ENCODE measurements around the gene OVOL1. TPM values are rescaled to one million over a fixed set of nuclear protein-coding genes. Genes with fewer than 3 reads are reported as not detected.
A peak's percentile ranks its signal among the peaks of the same experiment; 100 is the strongest.
"Not testable (repeated sequence)": the region's sequence is repeated elsewhere in the genome, so short reads cannot be mapped to it uniquely, and the experiment has no call there.

Gene OVOL1
- total RNA-seq, 1 donor from 2014 or later, result not detected

DNA sequence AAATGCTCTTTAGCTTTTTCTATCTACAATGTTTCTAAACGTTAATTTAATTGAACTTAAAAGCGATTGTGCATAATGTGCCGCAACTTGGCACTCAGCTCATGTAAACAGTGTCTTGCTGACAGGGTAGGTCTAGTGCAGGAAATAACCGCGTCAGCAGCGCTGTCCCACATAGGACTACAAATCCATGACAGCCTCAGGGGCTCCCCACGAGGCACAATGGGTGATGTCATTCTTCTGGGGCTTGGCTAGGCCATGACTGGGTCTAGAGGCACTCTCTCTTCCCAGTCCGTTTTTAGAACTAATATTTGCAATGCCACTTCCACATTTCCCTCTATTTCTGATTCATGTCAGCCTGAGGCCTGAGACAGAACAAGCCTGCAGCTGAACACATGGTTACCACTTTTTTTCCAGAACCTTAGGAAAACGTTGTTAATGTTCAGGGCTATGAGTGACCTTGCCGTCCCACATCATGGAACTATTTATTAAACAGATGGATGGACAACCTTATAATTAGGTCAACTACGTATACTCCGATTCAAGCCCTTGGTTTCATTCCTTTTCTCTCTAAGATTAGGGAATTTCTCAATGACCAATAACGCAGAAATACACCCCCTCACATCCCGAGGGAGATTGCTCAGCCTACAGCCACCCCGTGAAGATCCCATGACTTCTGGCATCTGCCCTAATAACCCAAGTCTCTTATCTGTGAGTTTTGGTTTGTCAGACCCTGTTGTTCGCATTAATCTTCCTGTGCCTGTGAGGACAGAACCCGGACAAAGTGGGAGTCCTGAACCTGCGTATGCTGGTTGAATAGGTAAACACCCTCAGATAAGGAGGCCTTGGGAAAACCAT lies 27.5 kb downstream of the OVOL1 start:
- no peak for DNase-seq (ENCODE audit: extremely low read depth, low read depth, low spot score)

- no peak for DNase-seq (ENCODE audit: extremely low read depth, low read depth, low spot score)
Observed at GRCh38 chr11:65814986-65815565, 28.2 kb downstream of the OVOL1 start.

GRCh38 chr11:65816696-65817095 lies 29.8 kb downstream of the OVOL1 start:
- DNase-seq (ENCODE audit: extremely low read depth, low read depth, low spot score), result no peak

- no peak for DNase-seq (ENCODE audit: extremely low read depth, low read depth, low spot score)
Observed at GRCh38 chr11:65817312-65817834, 30.5 kb downstream of the OVOL1 start.

DNA sequence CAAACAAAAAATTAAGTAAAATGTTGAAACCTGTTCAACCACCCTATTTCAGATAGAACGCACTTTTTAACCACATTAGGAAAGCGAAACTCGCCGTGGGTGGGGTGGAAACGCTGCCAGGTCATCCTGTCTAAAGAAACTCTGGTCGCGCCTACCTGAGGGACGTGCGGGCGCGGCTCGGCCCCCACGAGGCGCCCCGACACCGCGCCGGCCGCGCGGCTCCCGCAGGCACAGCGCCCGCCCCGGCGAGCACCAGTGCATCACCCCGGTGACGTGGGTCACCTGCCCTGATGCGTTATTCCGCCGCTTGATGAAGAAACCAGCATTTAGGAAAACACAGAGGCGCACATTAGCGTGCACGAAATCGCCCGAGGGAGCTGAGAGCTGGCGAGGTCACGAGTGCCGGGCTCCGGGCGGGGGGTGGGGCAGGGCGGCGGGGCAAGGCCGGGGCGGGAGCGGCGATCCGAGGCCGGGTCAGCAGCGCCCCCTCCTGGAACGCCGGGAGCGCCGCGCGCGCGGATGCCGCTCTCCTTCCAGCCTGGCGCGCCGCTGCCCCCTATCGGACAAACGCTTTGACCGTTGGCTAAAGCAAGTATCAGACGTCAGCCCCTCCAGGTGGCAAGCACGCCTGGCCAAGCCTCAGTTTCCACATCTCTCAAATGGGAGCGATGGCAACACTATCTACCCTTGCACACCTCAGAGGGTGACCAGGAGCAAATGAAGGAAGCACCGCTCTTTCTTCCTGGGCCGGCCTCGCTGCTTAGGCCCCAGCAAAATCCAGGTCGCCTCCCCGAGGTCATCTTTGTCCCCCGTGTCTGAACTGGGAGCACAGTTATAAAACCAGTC lies 31.2 kb downstream of the OVOL1 start:
- DNase-seq (ENCODE audit: extremely low read depth, low read depth, low spot score), result peak; percentile 22

DNA sequence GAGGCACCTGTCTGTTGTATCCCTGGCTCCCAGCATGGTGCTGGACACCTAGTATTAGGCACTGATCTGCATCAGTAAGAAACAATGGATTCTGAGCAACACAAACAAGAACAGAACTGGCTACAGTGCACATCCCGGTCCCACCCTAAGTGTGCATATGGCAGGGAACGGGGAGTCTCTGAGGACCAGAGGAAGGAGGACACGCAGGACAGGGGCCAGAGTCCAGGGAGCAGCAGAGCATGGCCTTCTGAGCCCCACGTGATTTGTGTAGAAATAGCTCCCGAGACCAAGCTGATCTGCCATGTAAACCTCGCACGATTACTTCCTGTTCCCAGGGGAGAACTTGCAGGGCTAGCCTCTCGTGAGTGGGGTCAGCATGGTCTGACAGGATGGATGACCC lies 34.2 kb downstream of the OVOL1 start:
- no peak for DNase-seq (ENCODE audit: extremely low read depth, low read depth, low spot score)

GRCh38 chr11:65822776-65823528 lies 36.1 kb downstream of the OVOL1 start:
- DNase-seq (ENCODE audit: extremely low read depth, low read depth, low spot score), result no peak

DNA sequence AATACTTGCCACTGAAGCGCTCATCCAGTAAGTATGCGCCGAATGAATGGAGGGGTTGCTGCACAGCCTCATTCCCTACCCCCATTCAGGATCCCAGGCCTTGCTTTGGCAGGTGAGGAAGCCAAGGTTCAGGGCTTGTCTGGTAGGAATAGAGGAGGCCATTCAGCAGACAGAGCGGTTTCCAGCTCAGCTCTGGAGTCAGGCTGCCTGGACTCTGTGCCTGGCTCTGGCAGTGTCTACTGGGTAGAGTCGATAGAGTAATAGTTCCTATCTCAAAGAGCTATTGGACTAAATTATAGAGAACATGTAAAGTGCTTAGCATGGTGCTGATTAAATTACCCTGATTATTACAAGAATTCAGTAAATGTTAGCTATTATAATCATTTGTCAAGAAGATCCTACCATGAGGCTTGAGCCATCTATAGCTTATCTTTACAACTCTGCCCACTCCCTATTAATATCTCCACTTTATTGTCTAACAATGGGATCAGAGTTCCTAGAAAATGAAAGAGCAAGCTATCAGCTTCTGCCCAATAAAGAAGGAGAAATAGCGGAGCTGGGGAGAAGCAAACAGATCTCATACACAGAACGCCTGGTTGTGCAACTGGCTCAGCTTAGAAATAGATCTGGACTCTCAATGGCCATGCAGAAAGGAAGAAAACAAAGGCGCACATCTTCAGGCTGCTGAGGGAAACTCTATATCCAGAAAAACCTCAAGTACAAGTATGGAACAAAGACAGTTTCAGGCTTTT lies 40.3 kb downstream of the OVOL1 start:
- no peak for DNase-seq (ENCODE audit: extremely low read depth, low read depth, low spot score)

DNA sequence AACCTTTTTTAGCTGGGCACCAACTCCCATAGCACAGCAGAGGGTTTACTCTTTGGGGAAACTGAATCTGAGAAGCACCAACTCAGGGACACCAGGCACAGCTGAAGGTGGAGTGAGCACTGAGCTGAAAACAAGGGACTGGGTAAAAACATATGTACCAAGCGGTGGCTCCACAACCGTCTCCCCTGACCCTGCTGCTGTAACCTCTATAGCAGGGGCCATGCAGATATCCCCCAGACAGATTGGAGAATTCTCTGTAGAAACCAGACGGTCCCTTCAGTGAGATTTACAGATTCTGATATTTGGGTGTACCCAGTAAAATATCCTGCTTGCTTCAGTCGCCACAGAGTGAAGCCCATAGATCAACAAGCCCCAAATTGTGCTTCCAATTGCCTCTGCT lies 42.6 kb downstream of the OVOL1 start:
- no peak for DNase-seq (ENCODE audit: extremely low read depth, low read depth, low spot score)

DNA sequence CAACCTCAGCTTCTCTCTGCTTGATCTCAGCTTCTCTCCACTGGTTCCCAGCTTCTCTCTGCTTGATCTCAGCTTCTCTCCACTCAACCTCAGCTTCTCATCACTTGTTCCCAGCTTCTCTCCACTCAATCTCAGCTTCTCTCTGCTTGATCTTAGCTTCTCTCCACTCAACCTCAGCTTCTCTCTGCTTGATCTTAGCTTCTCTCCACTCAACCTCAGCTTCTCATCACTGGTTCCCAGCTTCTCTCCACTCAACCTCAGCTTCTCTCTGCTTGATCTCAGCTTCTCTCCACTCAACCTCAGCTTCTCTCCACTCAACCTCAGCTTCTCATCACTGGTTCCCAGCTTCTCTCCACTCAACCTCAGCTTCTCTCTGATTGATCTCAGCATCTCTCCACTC lies 45.4 kb downstream of the OVOL1 start:
- not testable (repeated sequence) for DNase-seq (ENCODE audit: extremely low read depth, low read depth, low spot score)

DNA sequence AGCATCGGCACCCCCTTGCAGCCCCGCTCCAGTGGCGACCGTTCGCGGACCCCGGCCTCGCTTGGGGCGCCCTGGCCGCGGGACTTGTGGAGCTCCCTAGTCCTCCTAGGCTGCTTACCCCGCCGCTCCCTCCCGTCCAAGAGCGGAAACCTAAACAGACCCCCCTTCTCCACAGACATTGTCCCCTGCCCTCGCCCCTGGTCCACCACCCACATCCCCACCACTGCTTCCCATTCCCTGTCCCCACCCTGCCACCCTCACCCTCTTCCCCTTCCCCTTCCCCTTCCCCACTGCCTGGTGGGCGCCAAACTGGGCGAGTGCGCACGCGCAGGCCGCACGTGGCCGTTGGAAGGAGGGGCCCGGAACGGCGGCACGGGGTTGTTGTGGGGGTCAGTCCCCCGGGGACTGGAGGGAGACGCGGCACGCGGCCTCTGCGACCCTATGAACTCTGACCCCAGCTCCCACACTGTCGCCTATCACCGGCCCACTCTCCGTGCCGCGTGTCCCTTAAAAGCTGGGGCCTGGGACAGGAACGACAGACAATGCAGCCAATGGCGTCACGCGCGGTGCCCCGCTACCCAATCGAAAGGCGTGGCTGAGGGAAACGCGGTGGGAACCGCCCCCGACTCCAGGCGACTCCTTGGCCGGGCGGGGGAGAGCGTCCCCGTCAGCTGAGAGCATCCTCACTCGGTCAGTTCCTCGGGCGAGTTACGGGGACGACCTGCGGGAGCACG lies 46.6 kb downstream of the OVOL1 start, which contains the start of gene SNX32:
Gene SNX32, plus strand, starts transcription at position 667 of the 734 bp plus-strand sequence. CDS start 103 bp downstream, outside the sequence.
- peak; percentile 45 for DNase-seq (ENCODE audit: extremely low read depth, low read depth, low spot score)

GRCh38 chr11:65834202-65834601 lies 47.3 kb downstream of the OVOL1 start:
- no peak for DNase-seq (ENCODE audit: extremely low read depth, low read depth, low spot score)

GRCh38 chr11:65842144-65842543 lies 55.3 kb downstream of the OVOL1 start:
- no peak for DNase-seq (ENCODE audit: extremely low read depth, low read depth, low spot score)

DNA sequence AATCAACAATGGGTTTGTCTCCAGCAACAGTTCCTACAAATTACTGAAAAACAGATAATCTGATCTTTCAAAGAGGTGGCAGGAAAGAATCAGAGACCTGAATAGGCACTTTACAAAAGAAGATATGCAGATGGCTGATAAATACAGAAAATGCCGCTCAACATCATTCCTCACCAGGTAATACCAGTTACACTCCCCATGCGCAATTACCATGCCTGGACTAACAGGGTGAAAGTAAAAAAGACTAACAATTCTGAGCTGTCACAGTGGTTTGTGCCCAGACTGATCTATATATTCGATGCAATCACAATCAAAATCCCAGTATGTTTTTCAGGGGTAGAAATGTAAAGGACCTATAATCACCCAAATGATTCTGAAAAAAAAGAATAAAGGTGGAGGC lies 56.9 kb downstream of the OVOL1 start:
- DNase-seq (ENCODE audit: extremely low read depth, low read depth, low spot score), result no peak

- no peak for DNase-seq (ENCODE audit: extremely low read depth, low read depth, low spot score)
Observed at GRCh38 chr11:65844231-65844872, 57.5 kb downstream of the OVOL1 start.

Data from glomerular endothelial cell (primary cell).